ENCODE measurements around the gene ARHGAP9. TPM values are rescaled to one million over a fixed set of nuclear protein-coding genes. Genes with fewer than 3 reads are reported as not detected.

The ARHGAP9 gene
- total RNA-seq, 1 donor from 2014 or later, result 26.5 TPM

- no peak for DNase-seq (ENCODE audit: low spot score)
Observed at GRCh38 chr12:57439762-57440266, 39.9 kb downstream of the ARHGAP9 start.

GRCh38 chr12:57438400-57438799 lies 41.3 kb downstream of the ARHGAP9 start:
- DNase-seq (ENCODE audit: low spot score), result no peak

- DNase-seq (ENCODE audit: low spot score), result no peak
Observed at GRCh38 chr12:57435293-57435692, 44.4 kb downstream of the ARHGAP9 start.

DNA sequence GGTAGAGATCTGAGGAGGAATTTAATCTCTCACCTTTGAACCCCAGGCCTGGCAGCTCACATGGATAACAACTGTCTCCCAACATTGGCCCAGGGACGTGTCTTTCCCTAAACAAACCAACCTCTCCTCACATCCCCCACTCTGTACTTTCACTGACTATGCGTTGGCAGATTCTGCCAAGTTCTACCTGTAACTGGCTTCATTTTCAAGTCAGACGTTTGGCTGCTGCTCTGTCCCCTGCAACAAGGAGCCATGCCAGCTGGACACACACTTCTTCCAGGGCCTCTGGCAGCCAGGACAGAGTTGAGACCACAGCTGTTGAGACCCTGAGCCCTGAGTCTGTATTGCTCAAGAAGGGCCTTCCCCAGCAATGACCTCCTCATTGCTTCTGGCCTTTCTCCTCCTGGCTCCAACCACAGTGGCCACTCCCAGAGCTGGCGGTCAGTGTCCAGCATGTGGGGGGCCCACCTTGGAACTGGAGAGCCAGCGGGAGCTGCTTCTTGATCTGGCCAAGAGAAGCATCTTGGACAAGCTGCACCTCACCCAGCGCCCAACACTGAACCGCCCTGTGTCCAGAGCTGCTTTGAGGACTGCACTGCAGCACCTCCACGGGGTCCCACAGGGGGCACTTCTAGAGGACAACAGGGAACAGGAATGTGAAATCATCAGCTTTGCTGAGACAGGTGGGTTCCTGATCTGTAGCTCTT lies 45.0 kb downstream of the ARHGAP9 start, which contains the start of gene INHBC:
Gene INHBC (plus strand): TSS at position 268 of the 707 bp plus-strand sequence. CDS start 103 bp downstream, at position 371.
- peak; percentile 24 for DNase-seq (ENCODE audit: low spot score)

GRCh38 chr12:57433370-57433769 lies 46.3 kb downstream of the ARHGAP9 start:
- peak; percentile 1 for DNase-seq (ENCODE audit: low spot score)

- no peak for DNase-seq (ENCODE audit: low spot score)
Observed at GRCh38 chr12:57431654-57432188, 47.9 kb downstream of the ARHGAP9 start.

- DNase-seq (ENCODE audit: low spot score), result peak; percentile 98
Observed at GRCh38 chr12:57430931-57431566, 48.6 kb downstream of the ARHGAP9 start, which contains the start of gene R3HDM2. R3HDM2 (minus strand) TSS chr12:57431043; CDS start chr12:57310428, 120,615 bp downstream.

DNA sequence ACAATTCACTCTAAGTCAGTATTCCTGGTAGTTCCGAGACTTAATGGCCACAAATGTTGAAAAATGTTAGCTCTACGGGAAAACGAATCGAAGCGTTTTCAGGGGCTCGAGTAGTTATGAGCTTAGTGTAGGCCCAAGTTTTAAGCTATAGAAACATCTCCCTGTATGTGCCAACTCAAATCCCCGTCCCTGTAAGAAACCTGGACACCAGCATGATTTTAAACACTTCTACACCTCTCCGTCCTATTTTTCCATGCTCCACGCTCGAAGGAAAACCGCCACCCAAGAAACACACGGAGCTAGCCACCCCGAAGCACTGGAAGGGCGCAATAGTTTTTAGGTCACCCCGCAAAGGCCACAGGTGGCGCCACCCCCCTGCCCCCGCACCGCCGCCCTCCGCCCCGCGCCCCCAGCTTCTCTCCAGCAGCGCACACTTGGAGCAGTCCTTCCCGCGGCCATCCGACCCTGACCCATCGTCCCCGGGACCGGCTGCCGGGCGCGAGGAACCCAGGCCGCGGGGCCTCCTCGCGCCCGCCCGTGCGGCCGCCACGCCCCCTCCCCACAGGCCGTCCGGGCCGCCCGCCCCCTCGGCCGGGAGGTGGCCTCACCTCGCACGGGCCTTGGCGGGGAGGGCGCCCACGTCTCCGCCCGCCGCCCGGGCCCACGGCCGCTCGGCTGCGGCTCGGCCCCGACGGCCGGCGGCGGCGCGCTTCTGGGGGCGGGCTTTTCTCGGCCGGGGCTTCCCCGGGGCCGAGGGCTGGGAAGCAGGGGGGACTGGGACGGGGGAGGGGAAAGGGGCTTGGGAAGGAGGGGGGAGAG lies 49.3 kb downstream of the ARHGAP9 start:
- DNase-seq (ENCODE audit: low spot score), result peak; percentile 88

DNA sequence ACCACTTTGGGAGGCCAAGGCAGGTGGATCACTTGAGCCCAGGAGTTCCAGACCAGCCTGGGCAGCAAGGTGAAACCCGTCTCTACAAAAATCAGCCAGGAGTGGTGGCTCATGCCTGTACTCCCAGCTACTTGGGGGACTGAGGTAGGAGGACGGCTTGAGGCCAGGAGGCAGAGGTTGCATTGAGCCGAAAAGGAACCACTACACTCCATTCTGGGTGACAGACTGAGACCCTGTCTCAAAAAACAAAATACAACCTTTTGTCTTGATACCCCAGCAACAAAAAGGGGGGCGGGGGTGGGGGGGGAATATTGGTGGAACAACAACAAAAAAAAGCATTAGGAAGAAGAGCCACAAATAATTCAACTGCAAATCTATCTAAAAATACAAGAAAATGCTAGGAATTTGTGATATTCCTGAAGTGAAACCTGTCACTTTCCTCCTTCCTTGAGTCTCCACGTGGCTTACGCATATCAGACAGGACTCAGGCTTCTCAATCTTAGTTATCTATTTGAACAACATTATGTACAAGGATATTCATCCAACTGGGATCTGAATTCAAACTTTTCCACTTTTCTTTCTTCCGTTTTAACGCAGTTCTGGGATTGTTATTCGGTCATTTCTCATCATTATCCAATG lies 50.1 kb downstream of the ARHGAP9 start:
- DNase-seq (ENCODE audit: low spot score), result peak; percentile 20

- peak; percentile 26 for DNase-seq (ENCODE audit: low spot score)
Observed at GRCh38 chr12:57428965-57429364, 50.7 kb downstream of the ARHGAP9 start.

GRCh38 chr12:57426948-57427347 lies 52.7 kb downstream of the ARHGAP9 start:
- peak; percentile 65 for DNase-seq (ENCODE audit: low spot score)

Small RNA genes lying within 50 kb of the gene (microRNA-seq; reads per million reads assigned to microRNA genes)
- gene MIR616 (ENCODE audit: borderline number of aligned reads), result not detected
- not detected for gene MIR6758 (ENCODE audit: borderline number of aligned reads)

Other genes with a start within 250 kb of the ARHGAP9 start
- gene STAC3, start 228.7 kb downstream of the ARHGAP9 start, total RNA-seq, result 3.9 TPM
- gene R3HDM2, start 48.8 kb downstream of the ARHGAP9 start, total RNA-seq, result 49.0 TPM
- gene INHBC, start 45.1 kb downstream of the ARHGAP9 start, total RNA-seq, result not detected
- gene INHBE, start 24.6 kb downstream of the ARHGAP9 start, total RNA-seq, result not detected
- 0.13 TPM for gene GLI1, start 20.1 kb downstream of the ARHGAP9 start, total RNA-seq
- gene MARS1, start 8.2 kb upstream of the ARHGAP9 start, total RNA-seq, result 145 TPM
- 32.2 TPM for gene DDIT3, start 40.6 kb upstream of the ARHGAP9 start, total RNA-seq
- 66.0 TPM for gene MBD6, start 43.0 kb upstream of the ARHGAP9 start, total RNA-seq
- 106 TPM for gene DCTN2, start 67.3 kb upstream of the ARHGAP9 start, total RNA-seq
- not detected for gene KIF5A, start 70.2 kb upstream of the ARHGAP9 start, total RNA-seq
- 14.3 TPM for gene PIP4K2C, start 111.3 kb upstream of the ARHGAP9 start, total RNA-seq
- 7.2 TPM for gene DTX3, start 125.0 kb upstream of the ARHGAP9 start, total RNA-seq
- 12.8 TPM for gene ARHGEF25, start 131.6 kb upstream of the ARHGAP9 start, total RNA-seq
- gene B4GALNT1, start 153.3 kb upstream of the ARHGAP9 start, total RNA-seq, result 2.7 TPM
- 251 TPM for gene OS9, start 214.3 kb upstream of the ARHGAP9 start, total RNA-seq